ENCODE results near the gene GRIK1.

Gene GRIK1

DNA sequence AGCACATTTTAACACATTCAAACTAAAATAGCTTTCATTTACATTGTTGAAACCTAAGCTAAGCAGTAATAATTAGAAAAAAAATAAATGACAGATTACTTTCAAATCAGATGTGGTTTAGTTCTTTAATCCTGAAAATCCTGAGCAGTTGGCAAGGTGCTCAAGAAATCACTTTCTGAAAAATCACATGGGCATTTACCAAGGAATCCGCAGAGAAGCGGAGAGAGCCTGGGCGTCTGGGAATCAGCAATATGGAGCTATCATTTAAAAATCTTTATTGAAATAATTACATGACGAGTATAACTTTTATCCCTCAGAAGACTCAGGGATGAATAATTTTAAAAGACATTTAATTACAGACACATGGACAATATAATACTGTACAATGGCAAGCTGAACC, 30.2 kb downstream of the GRIK1 start:
- DNase-seq (ENCODE audit: low read depth), result no peak

DNA sequence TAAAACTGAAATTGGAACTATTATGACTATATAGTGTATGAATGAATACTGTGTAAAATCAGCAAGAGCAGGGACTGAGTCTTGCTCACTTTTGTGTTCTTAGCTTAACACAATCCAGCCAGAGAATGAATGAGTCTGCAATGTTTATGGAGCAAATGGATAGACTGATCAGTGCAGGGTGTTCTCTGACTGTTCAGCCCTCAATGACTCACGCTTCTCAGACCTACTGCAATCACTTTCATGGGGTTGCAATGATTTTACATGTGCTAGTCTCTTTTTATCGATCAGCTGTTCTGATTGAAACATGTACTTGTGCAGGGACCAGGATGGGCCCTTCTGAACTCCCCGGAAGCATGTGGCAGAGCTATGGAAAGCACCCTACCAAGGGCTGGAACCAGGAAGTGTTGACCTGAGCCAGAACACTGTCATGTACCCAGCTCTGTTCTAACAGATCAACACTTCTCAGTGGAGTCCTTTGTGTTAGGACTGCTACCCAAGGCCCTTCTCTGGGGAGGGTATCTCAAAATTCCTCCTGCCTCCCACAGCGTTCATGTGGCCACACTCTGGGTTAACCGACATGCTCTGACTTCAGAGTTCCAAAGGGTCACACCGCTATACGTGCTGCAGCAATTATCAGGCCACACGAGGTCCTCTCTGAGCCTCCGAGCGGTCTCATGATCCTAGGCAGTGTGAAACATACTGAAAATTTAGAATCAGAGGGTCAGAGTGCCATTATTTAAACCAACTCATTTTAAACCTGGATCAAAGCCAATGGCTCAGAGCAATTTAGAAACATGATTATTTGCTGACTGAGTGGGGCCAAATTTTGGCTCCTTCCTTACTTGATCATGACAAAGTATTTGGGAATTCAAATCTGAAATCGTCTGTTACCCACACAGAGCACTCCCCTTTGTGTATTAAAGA, 35.2 kb downstream of the GRIK1 start:
- DNase-seq (ENCODE audit: low read depth), result peak; percentile 24

DNA sequence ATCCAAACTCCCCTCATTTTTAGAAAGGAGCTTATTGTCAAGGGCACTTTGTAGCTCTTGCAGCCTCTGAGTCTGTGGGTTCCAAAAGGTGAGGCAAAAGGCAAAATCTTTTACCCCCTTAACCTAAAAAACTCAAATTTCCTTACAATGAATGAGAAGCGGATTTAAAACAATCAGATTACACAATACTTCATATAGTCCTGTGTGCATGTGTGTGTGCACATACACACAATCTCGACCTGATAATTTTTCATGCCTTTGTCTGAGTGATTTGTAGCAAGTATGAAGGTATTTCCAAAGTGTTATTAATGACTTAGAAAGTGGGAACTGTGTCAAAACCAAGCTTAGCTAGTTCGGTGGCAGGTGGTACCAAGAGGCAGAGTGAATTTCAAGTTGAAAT, 42.9 kb downstream of the GRIK1 start:
- no peak for DNase-seq (ENCODE audit: low read depth)

DNA sequence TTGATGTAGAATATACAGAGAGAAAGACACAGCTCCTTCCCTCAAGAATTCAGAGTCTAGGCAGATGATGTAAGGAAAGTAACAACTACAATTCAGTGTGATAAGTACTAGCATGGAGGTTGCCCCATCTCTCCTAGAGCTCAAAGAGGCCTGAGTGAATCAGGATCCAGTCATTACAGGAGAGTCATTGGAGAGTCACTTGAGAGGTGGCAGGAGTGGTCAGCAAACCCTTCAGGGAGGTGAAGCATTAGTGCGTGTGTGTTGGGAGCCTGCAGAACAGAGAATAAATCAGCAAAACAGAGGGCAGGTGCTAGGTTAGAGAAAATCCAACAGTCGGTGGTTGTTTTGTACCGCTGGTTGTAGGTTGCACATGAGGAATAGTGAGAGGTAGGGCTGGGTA, 46.1 kb downstream of the GRIK1 start:
- DNase-seq (ENCODE audit: low read depth), result no peak

DNA sequence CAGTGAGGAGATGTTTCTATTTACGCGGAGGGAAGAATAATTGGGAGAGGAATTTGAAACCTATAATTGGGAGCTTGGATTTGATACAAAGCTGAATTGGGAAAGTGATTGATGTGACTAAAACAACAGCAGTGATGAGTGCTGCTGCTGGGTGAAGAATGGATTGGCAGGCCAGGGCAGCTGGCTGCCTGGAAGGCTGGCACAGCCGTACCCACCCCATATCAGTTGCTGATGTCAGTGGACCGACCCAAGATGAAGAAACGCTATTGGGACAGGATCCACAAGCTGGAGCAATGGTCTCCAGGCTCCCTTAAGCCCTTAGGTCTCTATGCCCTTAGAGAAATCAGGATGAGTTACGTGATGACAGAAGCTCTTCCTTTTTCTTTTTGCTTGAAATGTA, 47.4 kb downstream of the GRIK1 start:
- DNase-seq (ENCODE audit: low read depth), result no peak

DNA sequence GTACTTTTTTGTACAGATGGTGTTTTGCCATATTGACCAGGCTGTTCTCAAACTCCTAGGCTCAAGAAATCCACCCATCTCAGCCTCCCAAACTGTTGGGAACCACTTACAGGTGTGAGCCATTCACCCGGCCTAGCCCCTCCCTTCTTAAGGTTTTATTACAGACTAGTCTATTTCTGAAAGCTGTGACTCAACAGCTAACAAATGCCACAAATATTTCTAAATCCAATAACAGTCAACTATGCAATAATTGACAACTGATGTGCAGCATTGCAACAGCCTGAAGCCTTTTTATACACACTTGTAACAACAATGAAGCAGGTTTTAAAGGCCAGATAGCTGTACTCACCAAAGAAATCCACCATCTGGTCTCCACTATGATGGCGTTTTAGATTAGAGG, 51.4 kb downstream of the GRIK1 start:
- DNase-seq (ENCODE audit: low read depth), result no peak

DNA sequence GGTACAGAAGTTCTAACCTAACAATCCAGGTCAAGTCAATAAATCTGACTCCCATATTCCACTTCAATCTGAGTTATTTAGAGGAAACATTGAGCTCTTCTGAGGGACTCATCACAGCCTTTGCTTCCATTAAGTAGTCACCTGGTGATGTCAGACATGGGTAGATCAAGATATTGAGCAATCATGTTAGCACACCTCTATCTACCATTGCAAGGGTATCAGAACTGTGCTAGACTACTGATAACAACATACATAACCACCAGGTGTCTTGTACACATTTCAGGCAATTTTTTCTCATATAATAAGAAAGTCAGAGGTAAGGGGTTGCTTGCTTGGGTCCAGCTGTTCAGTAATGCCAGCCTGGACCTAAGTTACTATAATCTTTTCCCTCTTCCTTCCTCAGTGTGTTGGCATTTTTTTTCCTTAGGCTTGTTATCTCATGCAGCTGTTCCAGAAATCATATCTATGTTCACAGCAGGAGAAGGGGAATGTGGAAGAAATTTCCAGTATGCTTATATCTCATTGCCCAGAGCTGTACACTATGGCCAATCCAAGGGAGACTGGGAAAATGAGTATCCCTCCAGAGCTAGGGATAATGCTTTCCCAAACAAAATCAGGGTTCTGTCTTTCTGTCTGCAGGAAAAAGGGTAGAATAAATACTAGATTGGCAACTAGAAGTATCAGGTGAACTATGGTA, 52.3 kb downstream of the GRIK1 start:
- DNase-seq (ENCODE audit: low read depth), result no peak

DNA sequence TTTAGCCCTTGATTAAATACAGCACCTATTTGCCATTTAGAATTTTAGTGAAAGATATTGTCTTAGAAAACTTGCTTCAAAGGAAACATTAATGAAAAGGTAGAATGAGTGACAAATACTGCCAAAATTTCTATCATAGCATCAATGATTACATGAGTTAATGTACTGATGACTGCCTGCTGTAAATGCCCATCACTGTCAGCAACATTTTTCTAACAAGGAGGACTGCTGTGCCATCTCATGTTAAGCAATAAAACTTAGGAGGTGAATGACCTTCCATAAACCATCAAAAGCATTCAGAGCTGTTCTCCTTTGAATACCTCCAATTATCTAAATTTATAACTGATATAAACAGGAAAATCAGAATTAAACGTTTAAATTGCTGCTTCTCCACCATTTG, 54.3 kb downstream of the GRIK1 start:
- no peak for DNase-seq (ENCODE audit: low read depth)

DNA sequence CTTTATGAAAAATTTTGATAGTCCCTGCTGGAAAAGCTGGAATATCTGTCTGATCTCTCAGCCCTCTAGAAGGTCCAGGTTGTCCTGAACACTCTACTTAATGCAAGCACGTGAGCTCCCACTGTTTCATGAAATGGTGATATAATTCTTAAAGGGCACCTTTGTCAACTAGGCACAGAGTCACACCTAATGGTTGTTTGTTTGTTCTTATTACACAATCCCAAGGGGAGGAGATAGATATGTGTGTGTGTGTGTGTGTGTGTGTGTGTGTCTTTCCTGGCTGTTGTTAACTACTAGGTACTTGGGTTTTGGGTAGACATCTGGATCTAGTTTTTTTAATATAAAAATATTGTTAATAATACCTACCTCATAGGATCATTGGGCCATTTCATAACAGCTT, 63.9 kb downstream of the GRIK1 start:
- no peak for DNase-seq (ENCODE audit: low read depth)

DNA sequence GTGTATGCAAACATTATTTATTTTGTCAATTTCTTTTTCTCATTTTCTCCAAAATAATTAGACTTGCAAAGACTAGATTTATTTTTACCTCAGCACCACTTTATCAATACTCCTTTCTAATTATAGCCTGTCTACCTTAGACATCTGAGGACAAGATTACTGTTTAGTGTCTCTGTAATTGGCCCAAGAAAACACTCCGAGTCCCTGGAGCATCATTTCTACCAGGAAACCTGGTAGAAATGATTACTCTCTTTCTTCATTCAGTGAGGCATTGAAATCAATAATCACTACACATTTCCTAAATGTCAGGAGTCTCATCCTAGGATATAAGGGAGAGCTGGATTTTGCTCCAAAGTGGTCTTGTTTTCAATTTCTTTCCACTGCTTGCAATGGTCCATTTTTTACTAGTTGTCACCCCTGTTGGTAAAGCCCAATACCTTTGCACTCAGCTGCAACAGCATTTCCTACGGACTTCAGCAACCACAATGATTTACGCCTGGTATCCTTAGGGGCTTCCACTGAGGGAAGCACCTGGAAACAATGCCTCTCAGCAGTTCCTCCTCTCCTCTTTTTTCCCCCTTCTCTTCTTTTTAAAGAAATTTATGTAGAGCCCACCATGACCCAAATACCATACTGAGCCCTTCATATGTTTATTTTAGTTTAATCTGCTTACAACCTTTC, 64.6 kb downstream of the GRIK1 start:
- DNase-seq (ENCODE audit: low read depth), result no peak

DNA sequence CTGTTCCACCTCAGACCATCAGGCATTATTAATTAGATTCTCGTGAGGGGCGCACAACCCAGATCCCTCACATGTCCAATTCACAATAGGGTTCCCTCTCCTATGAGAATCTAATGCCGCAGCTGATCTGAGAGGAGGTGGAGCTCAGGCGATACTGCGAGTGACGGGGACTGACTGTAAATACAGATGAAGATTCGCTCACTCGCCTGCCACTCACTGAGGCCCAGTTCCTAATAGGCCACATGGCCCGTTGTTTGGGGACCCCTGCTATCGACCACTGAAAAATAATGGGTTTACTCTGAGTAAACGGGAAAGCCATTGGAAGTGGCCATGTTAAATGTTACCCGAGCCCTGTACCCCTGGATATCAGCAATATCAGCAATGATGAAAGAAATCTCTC, 65.9 kb downstream of the GRIK1 start:
- DNase-seq (ENCODE audit: low read depth), result no peak

DNA sequence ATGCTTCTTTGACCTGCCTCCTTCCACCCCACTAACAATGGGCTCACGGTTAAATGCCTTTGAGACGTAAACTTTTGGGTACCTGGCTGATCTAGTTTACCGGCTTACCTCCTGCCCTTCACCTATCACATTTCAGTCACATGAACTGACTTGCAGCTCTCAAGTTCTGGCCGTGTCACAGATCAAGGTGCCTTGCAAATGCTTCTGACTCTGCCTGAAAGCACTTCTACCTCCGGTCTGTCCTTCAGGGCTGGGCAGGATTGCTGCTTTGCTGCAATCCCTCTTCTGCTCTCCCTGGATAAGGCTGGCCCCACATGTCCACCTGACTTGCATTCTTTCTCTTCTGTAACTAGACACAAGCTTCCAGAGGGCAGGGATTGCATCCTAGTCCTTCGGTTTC, 69.0 kb downstream of the GRIK1 start:
- no peak for DNase-seq (ENCODE audit: low read depth)

DNA sequence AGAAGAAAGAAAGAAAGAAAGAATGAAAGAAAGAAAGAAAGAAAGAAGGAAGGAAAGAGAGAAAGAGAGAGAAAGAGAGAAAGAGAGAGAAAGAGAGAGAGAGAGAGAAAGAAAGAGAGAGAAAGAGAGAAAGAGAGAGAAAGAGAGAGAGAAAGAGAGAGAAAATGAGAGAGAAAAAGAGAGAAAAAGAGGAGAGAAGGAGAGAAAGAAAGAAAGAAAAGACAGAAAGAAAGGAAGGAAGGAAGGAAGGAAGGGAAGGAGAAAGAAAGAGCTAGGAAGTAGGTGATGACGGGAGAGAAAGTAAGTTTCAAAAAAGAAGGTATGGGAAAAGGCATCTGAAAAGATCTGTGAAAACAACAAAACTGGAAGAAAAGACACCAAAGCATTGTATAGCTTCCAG, 72.0 kb downstream of the GRIK1 start:
- DNase-seq (ENCODE audit: low read depth), result no peak

DNA sequence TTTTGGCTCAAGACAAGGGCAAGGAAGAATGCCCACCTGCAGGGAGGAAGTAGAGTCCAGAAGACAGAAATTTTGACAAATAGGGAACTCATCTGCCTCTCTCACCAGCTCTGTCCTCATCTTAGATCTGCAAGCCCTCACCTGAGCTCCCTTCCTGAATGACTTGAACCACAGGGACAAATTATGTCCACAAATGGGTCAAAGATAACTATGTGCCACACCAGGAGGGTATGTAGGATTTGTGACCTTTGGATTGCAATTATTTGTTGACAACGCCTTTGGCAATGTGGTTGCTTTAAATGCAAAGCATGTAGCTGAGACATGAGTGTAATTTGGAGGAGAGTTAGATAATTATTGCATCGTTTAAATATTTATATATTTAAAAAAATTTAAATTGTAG, 79.5 kb downstream of the GRIK1 start:
- DNase-seq (ENCODE audit: low read depth), result no peak

DNA sequence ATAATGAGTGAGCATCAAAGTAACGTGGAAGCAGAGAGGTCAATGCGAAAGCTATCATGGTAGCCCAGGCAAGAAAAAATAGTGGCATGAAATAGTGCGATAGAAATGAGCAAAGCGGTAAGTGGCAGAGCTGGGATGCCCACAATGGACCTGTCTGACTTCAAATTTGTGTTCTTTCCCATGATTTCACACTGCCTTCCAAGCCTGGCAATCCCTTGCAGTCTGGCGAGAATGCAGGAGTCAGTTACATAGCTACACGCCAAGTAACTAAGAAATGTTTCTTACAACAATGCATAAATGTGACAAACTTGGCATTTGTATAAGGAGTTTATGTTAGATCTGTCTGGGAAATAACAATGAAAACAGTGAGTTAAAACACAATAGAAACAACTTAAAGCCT, 82.6 kb downstream of the GRIK1 start:
- no peak for DNase-seq (ENCODE audit: low read depth)

DNA sequence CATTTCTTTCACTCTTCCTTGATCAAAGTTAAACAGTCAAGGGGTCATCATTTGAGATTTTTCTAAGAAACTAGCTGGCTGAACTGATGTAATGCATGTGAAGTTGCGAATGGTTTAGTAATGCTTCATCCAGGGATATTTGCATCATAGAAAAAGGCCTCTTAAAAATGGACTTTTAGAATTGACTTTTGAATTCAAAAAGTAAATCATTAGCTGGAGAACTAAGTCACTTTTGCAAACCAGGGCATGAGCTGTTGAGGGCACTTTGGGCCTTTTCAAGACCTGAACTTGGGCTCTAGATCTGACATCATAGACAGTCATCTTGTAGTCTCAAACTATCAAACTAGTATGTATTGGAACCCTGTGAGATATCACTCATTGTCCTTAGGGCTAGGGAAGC, 85.0 kb downstream of the GRIK1 start:
- no peak for DNase-seq (ENCODE audit: low read depth)

DNA sequence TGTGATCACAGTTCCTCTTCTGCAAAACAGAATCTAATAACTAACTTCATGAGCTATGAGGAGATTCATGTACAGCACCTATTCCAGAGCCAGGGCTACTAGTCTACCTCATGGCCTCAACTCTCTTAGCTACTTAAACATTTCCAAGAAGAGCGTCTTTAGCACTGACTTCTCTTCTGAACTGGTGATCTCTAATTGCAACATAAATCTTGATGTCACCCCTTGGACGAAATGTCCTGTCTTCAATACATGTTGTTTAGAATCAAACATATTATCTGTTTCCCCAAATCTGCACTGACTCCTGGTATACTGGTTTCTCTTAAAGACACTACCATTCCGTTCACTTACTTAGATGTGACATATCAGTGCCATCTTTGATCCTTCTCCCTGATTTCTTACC, 88.2 kb downstream of the GRIK1 start:
- no peak for DNase-seq (ENCODE audit: low read depth)

DNA sequence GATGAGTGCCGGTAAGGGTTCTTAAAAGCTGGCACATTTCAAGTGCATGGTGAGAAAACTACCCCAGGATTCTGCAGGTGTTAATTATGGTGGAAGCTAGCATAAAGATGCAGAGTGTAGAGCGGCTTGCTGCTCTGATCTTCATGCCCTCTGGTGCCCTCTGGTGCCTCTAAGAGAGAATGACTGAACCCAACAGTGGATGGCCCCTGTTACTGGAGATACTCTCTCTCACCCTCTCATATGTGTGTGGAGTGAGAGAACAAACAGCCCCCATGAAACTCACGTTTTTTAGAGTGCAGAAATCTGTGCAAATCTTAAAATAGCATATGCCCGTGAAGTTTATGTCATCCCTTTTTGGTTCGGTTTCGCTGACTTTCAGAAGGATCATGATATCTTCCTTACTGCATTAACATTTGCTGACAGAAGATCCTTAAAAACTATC, 90.0 kb downstream of the GRIK1 start:
- DNase-seq (ENCODE audit: low read depth), result peak; percentile 60

DNA sequence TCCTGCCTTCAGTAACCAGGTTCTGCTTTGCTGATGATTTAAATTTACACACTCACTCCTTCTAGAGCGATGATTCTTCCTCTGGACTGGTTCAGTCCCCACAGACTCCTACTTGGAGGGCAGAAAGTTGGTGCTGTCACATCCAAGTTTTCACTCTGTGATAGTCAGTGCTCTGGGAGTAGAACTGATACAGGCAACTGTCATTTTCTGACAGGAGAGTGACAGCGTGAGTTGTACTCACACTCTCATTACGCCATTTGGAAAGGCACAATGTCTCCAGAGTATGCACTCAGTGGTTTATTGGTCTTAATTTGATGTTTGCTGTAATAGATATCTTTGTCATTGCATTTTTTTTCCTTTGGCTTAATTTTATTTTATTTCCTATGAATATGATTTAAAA, 96.0 kb downstream of the GRIK1 start:
- no peak for DNase-seq (ENCODE audit: low read depth)

DNA sequence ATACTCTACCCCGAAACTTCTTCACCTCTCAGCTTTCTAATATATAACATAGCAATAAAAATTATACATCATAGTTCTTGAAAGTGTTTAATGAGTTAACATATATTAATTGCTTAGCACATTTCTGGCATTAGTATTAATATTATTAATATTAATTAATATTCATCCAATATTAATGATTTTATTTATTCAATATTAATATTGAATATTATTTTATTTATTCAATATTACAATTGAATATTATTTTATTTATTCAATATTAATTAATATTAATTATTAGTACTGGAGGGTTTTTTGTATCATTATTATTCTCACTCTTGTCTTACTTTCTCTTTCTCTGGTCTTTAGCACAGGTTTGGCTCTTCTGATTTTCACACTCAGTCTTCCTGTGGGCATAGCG, 105.2 kb downstream of the GRIK1 start:
- DNase-seq (ENCODE audit: low read depth), result no peak

DNA sequence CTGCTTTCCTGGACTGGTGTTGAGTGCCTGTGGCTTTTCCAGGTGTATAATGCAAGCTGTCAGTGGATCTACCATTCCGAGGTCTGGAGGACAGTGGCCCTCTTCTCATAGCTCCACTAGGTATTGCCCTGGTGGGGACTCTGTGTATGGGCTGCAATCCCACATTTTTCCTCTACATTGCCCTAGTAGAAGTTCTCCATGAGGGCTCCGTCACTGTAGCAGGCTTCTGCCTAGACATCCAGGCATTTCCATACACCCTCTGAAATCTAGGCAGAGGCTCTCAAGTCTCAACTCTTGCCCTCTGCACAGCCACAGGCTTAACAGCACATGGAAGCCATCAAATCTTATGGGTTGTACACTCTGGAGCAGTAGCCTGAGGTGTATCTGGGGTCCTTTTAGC, 107.6 kb downstream of the GRIK1 start:
- DNase-seq (ENCODE audit: low read depth), result no peak

DNA sequence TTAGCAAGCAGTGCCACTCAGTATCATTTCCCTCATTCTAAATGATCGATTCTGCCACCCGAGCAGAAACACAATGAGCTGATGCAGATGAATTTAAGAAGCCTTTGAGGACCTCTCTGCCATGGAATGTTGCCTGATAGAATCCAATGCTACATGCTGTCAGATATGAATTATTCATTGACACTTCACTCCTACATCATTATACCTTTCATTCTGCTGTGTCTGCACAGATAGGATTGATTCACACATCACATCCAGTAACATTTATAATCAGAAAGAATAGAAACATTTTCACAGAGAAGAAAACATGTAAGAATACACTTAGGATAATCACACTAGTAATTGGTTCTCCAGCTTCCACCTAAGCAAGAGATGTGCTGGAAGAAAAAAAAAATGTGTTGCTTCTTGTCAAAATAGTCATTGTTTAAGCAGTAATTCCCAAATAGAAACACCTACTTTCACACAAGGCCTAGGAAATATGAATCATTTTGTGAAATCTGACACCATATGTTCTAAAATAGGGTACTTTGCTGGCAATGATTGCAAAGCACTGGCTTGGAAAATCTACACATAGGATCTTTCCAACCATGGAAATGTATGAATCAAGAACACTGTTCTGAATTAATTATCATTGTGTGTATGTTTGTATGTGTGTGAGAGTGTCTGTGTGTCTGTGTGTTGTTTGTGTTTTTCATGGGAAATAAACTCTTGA, 110.1 kb downstream of the GRIK1 start:
- peak; percentile 16 for DNase-seq (ENCODE audit: low read depth)

Data from iris pigment epithelial cell (primary cell).